ENCODE measurements around the gene EN2. TPM values are rescaled to one million over a fixed set of nuclear protein-coding genes. Genes with fewer than 3 reads are reported as not detected.

Gene EN2
- total RNA-seq, 4 donors from 2014 or later, result 0.13 to 0.15 TPM; not detected in 2

GRCh38 chr7:155489158-155489840 is 31.4 kb downstream of the EN2 start:
- 17 to 49% methylated on average over 3 to 5 of the region's 20 CpGs for WGBS, 2 donors (ENCODE audit: low coverage in 1 of 2)
- no peaks in the 10 kb centered on the region for H3K9me3 ChIP-seq
- H3K4me3 ChIP-seq, result no peak overlapping the region
- peaks cover 91% of the 10 kb centered on the region for H3K27me3 ChIP-seq
- ATAC-seq, result no peak
- no peak overlapping the region for H3K27ac ChIP-seq
- H3K4me1 ChIP-seq, result peaks cover 0 to 20% (median 0%) of the 10 kb centered on the region in 3 donors
- H3K36me3 ChIP-seq, result no peaks in the 10 kb centered on the region
- TF ChIP-seq POLR2AphosphoS5 (IDR thresholded peaks at IDR 0.05) (no peak), EP300 (IDR thresholded peaks at IDR 0.05) (no peak), POLR2A (IDR thresholded peaks at IDR 0.05) (no peak)
- TF ChIP-seq, protein P1, sequence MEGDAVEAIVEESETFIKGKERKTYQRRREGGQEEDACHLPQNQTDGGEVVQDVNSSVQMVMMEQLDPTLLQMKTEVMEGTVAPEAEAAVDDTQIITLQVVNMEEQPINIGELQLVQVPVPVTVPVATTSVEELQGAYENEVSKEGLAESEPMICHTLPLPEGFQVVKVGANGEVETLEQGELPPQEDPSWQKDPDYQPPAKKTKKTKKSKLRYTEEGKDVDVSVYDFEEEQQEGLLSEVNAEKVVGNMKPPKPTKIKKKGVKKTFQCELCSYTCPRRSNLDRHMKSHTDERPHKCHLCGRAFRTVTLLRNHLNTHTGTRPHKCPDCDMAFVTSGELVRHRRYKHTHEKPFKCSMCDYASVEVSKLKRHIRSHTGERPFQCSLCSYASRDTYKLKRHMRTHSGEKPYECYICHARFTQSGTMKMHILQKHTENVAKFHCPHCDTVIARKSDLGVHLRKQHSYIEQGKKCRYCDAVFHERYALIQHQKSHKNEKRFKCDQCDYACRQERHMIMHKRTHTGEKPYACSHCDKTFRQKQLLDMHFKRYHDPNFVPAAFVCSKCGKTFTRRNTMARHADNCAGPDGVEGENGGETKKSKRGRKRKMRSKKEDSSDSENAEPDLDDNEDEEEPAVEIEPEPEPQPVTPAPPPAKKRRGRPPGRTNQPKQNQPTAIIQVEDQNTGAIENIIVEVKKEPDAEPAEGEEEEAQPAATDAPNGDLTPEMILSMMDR (IDR thresholded peaks at IDR 0.05), result no peak

DNA sequence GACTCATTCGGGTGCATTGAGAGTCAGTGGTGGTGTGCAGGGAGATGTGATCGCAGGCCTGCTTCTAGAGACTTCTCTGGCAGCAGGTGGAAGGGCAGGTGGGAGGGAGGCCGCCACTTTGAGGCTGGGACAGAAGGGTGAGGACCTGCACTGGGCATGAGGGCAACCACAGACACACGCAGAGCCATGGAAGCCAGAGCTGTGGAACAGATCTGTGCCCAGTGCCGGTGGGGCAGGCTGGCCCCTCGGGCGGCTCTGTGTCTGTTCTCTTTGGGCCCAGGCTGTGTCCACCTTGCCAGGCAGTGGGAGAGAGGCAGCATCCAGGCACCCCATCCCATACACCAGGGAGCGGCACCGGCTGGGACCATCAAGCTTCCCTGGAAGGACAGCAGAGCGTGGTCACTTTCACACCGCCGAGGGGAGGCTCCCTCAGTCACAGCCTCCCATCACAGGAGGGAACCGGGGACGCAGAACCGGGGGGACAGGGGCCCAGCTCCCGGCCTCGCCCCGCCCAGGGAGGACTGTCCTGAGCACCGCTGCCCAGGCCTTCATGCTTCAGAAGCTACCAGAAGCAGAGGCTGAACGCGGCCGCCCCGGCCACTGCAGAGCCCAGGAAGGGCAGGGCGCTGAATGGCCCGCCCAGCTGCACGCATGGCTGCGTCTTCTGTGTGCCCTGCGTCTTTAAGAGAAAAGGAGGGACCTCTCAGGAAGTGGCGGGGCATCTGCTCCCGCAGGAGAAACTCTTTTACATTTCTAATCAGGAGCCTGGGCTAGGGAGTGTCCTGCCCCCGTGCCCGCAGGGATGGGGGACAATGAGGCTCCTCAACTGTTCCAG is 32.1 kb downstream of the EN2 start:
- peaks cover 0 to 20% (median 0%) of the 10 kb centered on the region in 3 donors for H3K4me1 ChIP-seq
- H3K36me3 ChIP-seq, result no peaks in the 10 kb centered on the region
- H3K9me3 ChIP-seq, result no peaks in the 10 kb centered on the region
- ATAC-seq, result peak; percentile 28
- TF ChIP-seq EP300 (IDR thresholded peaks at IDR 0.05), result no peak
- peaks cover 91% of the 10 kb centered on the region for H3K27me3 ChIP-seq
- peak overlapping the region in 2 of 4 donors; percentile 53 to 55 for H3K27ac ChIP-seq
- peak overlapping the region; percentile 16 to 53 for H3K4me3 ChIP-seq
- WGBS, 2 donors (ENCODE audit: low coverage in 1 of 2), result 0 to 87% methylated on average over 1 to 4 of the region's 32 CpGs

- WGBS, 2 donors (ENCODE audit: low coverage in 1 of 2), result 44% methylated on average over 14 to 28 of the region's 47 CpGs
- Histone ChIP-seq H3K27ac (peak overlapping the region in 3 of 4 donors; percentile 28 to 55 (median 53)), H3K36me3 (no peaks in the 10 kb centered on the region), H3K4me3 (peak overlapping the region; percentile 16 to 53), H3K4me1 (peaks cover 0 to 20% (median 0%) of the 10 kb centered on the region in 3 donors), H3K9me3 (no peaks in the 10 kb centered on the region), H3K27me3 (peaks cover 93% of the 10 kb centered on the region)
- TF ChIP-seq POLR2A (IDR thresholded peaks at IDR 0.05) (no peak), EP300 (IDR thresholded peaks at IDR 0.05) (no peak), POLR2AphosphoS5 (IDR thresholded peaks at IDR 0.05) (no peak)
- TF ChIP-seq, protein P1 (IDR thresholded peaks at IDR 0.05), result no peak
- peak; percentile 50 for ATAC-seq
Observed at GRCh38 chr7:155490697-155491628, 33.0 kb downstream of the EN2 start.

- TF ChIP-seq, protein P1 (IDR thresholded peaks at IDR 0.05), result no peak
- TF ChIP-seq EP300 (IDR thresholded peaks at IDR 0.05) (no peak), POLR2AphosphoS5 (IDR thresholded peaks at IDR 0.05) (no peak), POLR2A (IDR thresholded peaks at IDR 0.05) (no peak)
- Histone ChIP-seq H3K4me3 (no peak overlapping the region), H3K36me3 (no peaks in the 10 kb centered on the region), H3K27ac (no peak overlapping the region), H3K27me3 (peaks cover 93% of the 10 kb centered on the region), H3K4me1 (peaks cover 0 to 20% (median 0%) of the 10 kb centered on the region in 3 donors), H3K9me3 (no peaks in the 10 kb centered on the region)
- ATAC-seq, result no peak
- WGBS, 2 donors (ENCODE audit: low coverage in 1 of 2), result 61 to 67% methylated on average over 1 to 9 of the region's 11 CpGs
Observed at GRCh38 chr7:155491812-155492211, 33.9 kb downstream of the EN2 start.

Measured in gastroesophageal sphincter (tissue), 4 donors.